ENCODE results near the gene KCNQ1OT1.

GRCh38 chr11:2564588-2565425 is 135.0 kb downstream of the KCNQ1OT1 start:
- TF ChIP-seq ZNF281 (CRISPR knock-in tag; IDR thresholded peaks at IDR 0.05) (no peak), FOXJ3 (CRISPR knock-in tag; IDR thresholded peaks at IDR 0.05; ENCODE audit: borderline replicate concordance) (no peak), NFE2L1 (CRISPR knock-in tag; IDR thresholded peaks at IDR 0.05) (no peak), FOXK1 (CRISPR knock-in tag; IDR thresholded peaks at IDR 0.05) (no peak)
